ENCODE measurements around the gene CLIC1. TPM values are rescaled to one million over a fixed set of nuclear protein-coding genes. Genes with fewer than 3 reads are reported as not detected.

Gene CLIC1
- total and polyA plus RNA-seq, 7 donors, result 172 to 668 (median 251) TPM

GRCh38 chr6:31706599-31706998 is 29.7 kb downstream of the CLIC1 start, which contains the start of gene LY6G6F:
TSS of gene LY6G6F (plus strand) at chr6:31706866. CDS start at chr6:31706907, 41 bp downstream.
- Histone ChIP-seq H3K4me1 (peaks cover 0 to 17% (median 9%) of the 10 kb centered on the region in 4 donors), H3K27ac (no peak within 1 kb of the TSS), H3K27me3 (no peaks in the 10 kb centered on the region), H3K9me3 (no peaks in the 10 kb centered on the region), H3K4me3 (no peak within 1 kb of the TSS), H3K36me3 (no peaks in the 10 kb centered on the region)
- TF ChIP-seq CTCF (IDR thresholded peaks at IDR 0.05) (no peak), POLR2AphosphoS5 (IDR thresholded peaks at IDR 0.05) (no peak), EP300 (IDR thresholded peaks at IDR 0.05) (no peak), POLR2A (IDR thresholded peaks at IDR 0.05) (no peak)
- no peak for DNase-seq
- 77 to 88% methylated on average over 3 of the region's 3 CpGs for WGBS, 2 donors
- intact Hi-C loops (cut with DNase I), result loop anchor here (5.0 to 10.0 kb wide), 2 partner anchors 86 to 162 kb away; partner anchors contain the start of genes ATP6V1G2, DDX39B and NFKBIL1

GRCh38 chr6:31705931-31706330 is 30.4 kb downstream of the CLIC1 start:
- Histone ChIP-seq H3K4me1 (peaks cover 0 to 24% (median 15%) of the 10 kb centered on the region in 4 donors), H3K36me3 (peaks cover 0 to under 1% (median 0%) of the 10 kb centered on the region in 4 donors), H3K9me3 (no peaks in the 10 kb centered on the region), H3K27ac (no peak overlapping the region), H3K4me3 (no peak overlapping the region), H3K27me3 (no peaks in the 10 kb centered on the region)
- TF ChIP-seq EP300 (IDR thresholded peaks at IDR 0.05), result no peak
- TF ChIP-seq POLR2AphosphoS5 (IDR thresholded peaks at IDR 0.05), result no peak
- TF ChIP-seq CTCF (IDR thresholded peaks at IDR 0.05), result no peak
- intact Hi-C loops (cut with DNase I), result loop anchor here (5.0 to 10.0 kb wide), 2 partner anchors 86 to 161 kb away; partner anchors contain the start of genes ATP6V1G2, DDX39B and NFKBIL1
- DNase-seq, result no peak
- WGBS, 2 donors, result 93% methylated on average over 6 of the region's 6 CpGs

- peak in 2 of 4 donors; percentile 66 to 82 for TF ChIP-seq EP300 (IDR thresholded peaks at IDR 0.05)
- TF ChIP-seq POLR2AphosphoS5 (IDR thresholded peaks at IDR 0.05), result peak; percentile 98 to 99 (median 99)
- TF ChIP-seq POLR2A (IDR thresholded peaks at IDR 0.05), result peak; percentile 99
- TF ChIP-seq CTCF (IDR thresholded peaks at IDR 0.05), result no peak
- intact Hi-C loops (cut with DNase I), result loop anchor here (1.0 to 10.0 kb wide), 2 partner anchors 25 to 158 kb away; partner anchors contain the start of genes ATP6V1G2, DDX39B and NFKBIL1
- peak within 1 kb of the TSS; percentile 94 to 99 (median 97) for H3K27ac ChIP-seq
- H3K4me3 ChIP-seq, result peak within 1 kb of the TSS; percentile 66 to 92 (median 80)
- H3K36me3 ChIP-seq, result peaks cover 0 to 25% (median 8%) of the 10 kb centered on the region in 4 donors
- 0 to 1% methylated on average over 54 of the region's 54 CpGs for WGBS, 2 donors
- no peaks in the 10 kb centered on the region for H3K9me3 ChIP-seq
- peaks cover 0 to 36% (median 22%) of the 10 kb centered on the region in 4 donors for H3K4me1 ChIP-seq
- peak; percentile 100 for DNase-seq
- no peaks in the 10 kb centered on the region for H3K27me3 ChIP-seq
These were observed 33.3 kb downstream of the CLIC1 start, which contains the start of gene ABHD16A for GRCh38 chr6:31702819-31703716. TSS of gene ABHD16A (minus strand) at chr6:31703324. CDS start at chr6:31703281, 43 bp downstream.

GRCh38 chr6:31702405-31702818 is 33.9 kb downstream of the CLIC1 start:
- intact Hi-C loops (cut with DNase I), result loop anchor here (10.0 kb wide), 1 partner anchor 158 kb away; the partner anchor contains the start of genes ATP6V1G2, DDX39B and NFKBIL1
- TF ChIP-seq POLR2A (IDR thresholded peaks at IDR 0.05), result no peak
- no peak for TF ChIP-seq POLR2AphosphoS5 (IDR thresholded peaks at IDR 0.05)
- no peak for TF ChIP-seq CTCF (IDR thresholded peaks at IDR 0.05)
- TF ChIP-seq EP300 (IDR thresholded peaks at IDR 0.05), result no peak
- WGBS, 2 donors, result 0% methylated on average over 10 of the region's 10 CpGs
- Histone ChIP-seq H3K4me3 (peak overlapping the region; percentile 66 to 92 (median 80)), H3K27me3 (no peaks in the 10 kb centered on the region), H3K27ac (peak overlapping the region; percentile 94 to 99 (median 97)), H3K36me3 (peaks cover 0 to 32% (median 10%) of the 10 kb centered on the region in 4 donors), H3K9me3 (no peaks in the 10 kb centered on the region), H3K4me1 (peaks cover 0 to 36% (median 22%) of the 10 kb centered on the region in 4 donors)
- DNase-seq, result no peak

All from sigmoid colon (tissue), 7 donors.